ENCODE results near the gene ITGAD.

Gene ITGAD

GRCh38 chr16:31475946-31476302, 82.8 kb downstream of the ITGAD start:
- DNase-seq (ENCODE audit: low spot score), result no peak
